ENCODE data around the gene FAM120A.

FAM120A gene

DNA sequence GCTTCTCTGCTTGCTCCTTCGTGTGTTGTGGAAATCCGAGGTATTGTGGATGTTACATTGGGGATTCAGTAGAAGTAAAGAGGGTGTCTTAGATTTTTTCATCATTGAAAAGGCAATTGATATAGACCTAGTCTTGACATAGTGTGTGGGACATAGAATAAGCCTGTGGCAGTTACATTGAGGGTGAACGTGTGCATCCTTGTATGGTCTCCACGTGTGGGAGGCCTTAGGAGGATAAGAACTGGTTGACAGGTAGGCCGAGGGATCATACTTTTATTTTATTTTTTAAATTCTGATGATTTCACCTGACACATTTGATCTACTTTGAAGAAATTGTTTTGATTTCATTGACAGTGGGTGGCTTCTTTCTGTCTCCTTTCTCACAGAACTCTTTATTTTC lies 18.9 kb downstream of the FAM120A start:
- H3K4me3 Mint-ChIP-seq = no peak overlapping the region
- H3K36me3 Mint-ChIP-seq = peaks cover 13% of the 10 kb centered on the region
- H3K9me3 Mint-ChIP-seq = no peaks in the 10 kb centered on the region
- H3K27me3 Mint-ChIP-seq = no peaks in the 10 kb centered on the region
- no peak for ATAC-seq (ENCODE audit: low read depth)
- no peak overlapping the region for H3K27ac Mint-ChIP-seq
- no peak for DNase-seq (ENCODE audit: low spot score in 2 of 2)
- H3K4me1 Mint-ChIP-seq = peaks cover 32% of the 10 kb centered on the region

DNA sequence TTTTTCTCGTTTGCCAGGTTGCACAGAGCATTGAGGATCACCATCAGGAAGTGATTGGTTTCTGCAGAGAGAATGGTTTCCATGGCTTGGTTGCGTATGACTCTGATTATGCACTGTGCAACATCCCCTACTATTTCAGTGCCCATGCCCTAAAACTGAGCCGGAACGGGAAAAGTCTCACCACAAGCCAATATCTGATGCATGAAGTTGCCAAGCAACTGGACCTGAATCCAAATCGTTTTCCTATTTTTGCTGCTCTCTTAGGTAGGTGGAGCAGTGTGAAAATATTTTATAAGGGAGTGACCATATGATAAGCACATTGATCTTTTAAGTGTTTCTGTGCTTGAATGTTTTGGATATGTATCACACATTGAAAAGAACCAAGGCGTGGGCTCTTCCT lies 19.6 kb downstream of the FAM120A start:
- ATAC-seq (ENCODE audit: low read depth) (no peak), DNase-seq (ENCODE audit: low spot score in 2 of 2) (no peak)
- Mint-ChIP-seq H3K9me3 (no peaks in the 10 kb centered on the region), H3K36me3 (peaks cover 14% of the 10 kb centered on the region), H3K27me3 (no peaks in the 10 kb centered on the region), H3K27ac (no peak overlapping the region), H3K4me1 (peaks cover 28% of the 10 kb centered on the region), H3K4me3 (no peak overlapping the region)

DNA sequence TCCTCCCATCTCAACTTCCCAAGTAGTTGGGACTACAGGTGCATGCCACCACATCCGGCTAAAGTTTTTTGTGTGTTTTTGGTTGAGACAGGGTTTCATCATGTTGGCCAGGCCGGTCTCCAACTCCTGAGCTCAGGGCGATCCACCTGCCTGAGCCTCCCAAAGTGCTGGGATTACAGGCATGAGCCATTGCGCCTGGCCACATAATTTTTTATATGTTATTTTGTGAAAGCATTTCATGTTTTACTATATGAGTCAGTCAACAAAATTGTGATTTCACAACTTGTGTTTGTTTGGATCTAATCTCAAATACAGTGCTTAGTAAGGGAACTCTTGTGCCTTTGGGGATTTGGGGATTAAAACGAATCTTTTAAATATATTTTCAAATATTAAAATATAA lies 21.9 kb downstream of the FAM120A start:
- DNase-seq (ENCODE audit: low spot score in 2 of 2) = no peak
- H3K9me3 Mint-ChIP-seq = no peaks in the 10 kb centered on the region
- peaks cover 22% of the 10 kb centered on the region for H3K36me3 Mint-ChIP-seq
- no peak overlapping the region for H3K4me3 Mint-ChIP-seq
- no peak overlapping the region for H3K27ac Mint-ChIP-seq
- peaks cover 19% of the 10 kb centered on the region for H3K4me1 Mint-ChIP-seq
- no peak for ATAC-seq (ENCODE audit: low read depth)
- no peaks in the 10 kb centered on the region for H3K27me3 Mint-ChIP-seq

GRCh38 chr9:93475108-93475507 lies 23.6 kb downstream of the FAM120A start:
- H3K27me3 Mint-ChIP-seq = no peaks in the 10 kb centered on the region
- H3K4me1 Mint-ChIP-seq = peaks cover 17% of the 10 kb centered on the region
- no peak overlapping the region for H3K4me3 Mint-ChIP-seq
- no peak overlapping the region for H3K27ac Mint-ChIP-seq
- no peaks in the 10 kb centered on the region for H3K9me3 Mint-ChIP-seq
- ATAC-seq (ENCODE audit: low read depth) (no peak), DNase-seq (ENCODE audit: low spot score in 2 of 2) (no peak)
- H3K36me3 Mint-ChIP-seq = peaks cover 25% of the 10 kb centered on the region

- DNase-seq (ENCODE audit: low spot score in 2 of 2) (no peak), ATAC-seq (ENCODE audit: low read depth) (no peak)
- Mint-ChIP-seq H3K9me3 (no peaks in the 10 kb centered on the region), H3K27me3 (no peaks in the 10 kb centered on the region), H3K27ac (no peak overlapping the region), H3K4me1 (peaks cover 18% of the 10 kb centered on the region), H3K4me3 (no peak overlapping the region), H3K36me3 (peaks cover 29% of the 10 kb centered on the region)
These were observed 24.4 kb downstream of the FAM120A start for GRCh38 chr9:93475856-93476255.

- Mint-ChIP-seq H3K27me3 (no peaks in the 10 kb centered on the region), H3K36me3 (peaks cover 28% of the 10 kb centered on the region), H3K4me1 (peaks cover 21% of the 10 kb centered on the region), H3K27ac (peak overlapping the region; percentile 59), H3K9me3 (no peaks in the 10 kb centered on the region), H3K4me3 (no peak overlapping the region)
- ATAC-seq (ENCODE audit: low read depth) = no peak
- DNase-seq (ENCODE audit: low spot score in 2 of 2) = no peak
These were observed 25.4 kb downstream of the FAM120A start for GRCh38 chr9:93476924-93477323.

DNA sequence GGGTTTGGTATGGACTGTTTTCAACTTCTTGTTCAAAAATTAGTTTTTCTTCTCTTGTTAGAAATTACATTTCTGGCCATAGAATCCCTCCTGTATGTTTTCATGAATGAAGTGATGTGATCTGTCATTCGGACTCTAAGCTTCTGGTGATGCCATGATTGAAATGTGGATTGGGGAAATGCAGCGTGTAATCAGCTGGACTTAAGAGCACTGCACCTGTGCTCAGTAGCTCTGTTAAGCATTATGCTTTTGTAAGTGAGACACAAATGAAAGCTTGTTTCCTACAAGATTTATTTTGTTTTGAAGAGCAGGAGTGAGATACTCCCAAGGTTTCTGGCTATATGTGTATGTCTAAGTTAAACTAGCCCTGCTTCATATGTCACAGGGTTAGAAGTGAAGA lies 25.9 kb downstream of the FAM120A start:
- ATAC-seq (ENCODE audit: low read depth) = no peak
- DNase-seq (ENCODE audit: low spot score in 2 of 2) = no peak
- no peaks in the 10 kb centered on the region for H3K27me3 Mint-ChIP-seq
- H3K4me3 Mint-ChIP-seq = no peak overlapping the region
- H3K9me3 Mint-ChIP-seq = no peaks in the 10 kb centered on the region
- H3K27ac Mint-ChIP-seq = peak overlapping the region; percentile 59
- peaks cover 25% of the 10 kb centered on the region for H3K36me3 Mint-ChIP-seq
- peaks cover 21% of the 10 kb centered on the region for H3K4me1 Mint-ChIP-seq

- H3K36me3 Mint-ChIP-seq = peaks cover 25% of the 10 kb centered on the region
- no peak overlapping the region for H3K4me3 Mint-ChIP-seq
- DNase-seq (ENCODE audit: low spot score in 2 of 2) (no peak), ATAC-seq (ENCODE audit: low read depth) (no peak)
- H3K27ac Mint-ChIP-seq = no peak overlapping the region
- no peaks in the 10 kb centered on the region for H3K9me3 Mint-ChIP-seq
- H3K4me1 Mint-ChIP-seq = peaks cover 21% of the 10 kb centered on the region
- no peaks in the 10 kb centered on the region for H3K27me3 Mint-ChIP-seq
These were observed 28.2 kb downstream of the FAM120A start for GRCh38 chr9:93479726-93480125.

GRCh38 chr9:93480262-93480661 lies 28.8 kb downstream of the FAM120A start:
- Mint-ChIP-seq H3K4me1 (peaks cover 24% of the 10 kb centered on the region), H3K27ac (no peak overlapping the region), H3K4me3 (no peak overlapping the region), H3K27me3 (no peaks in the 10 kb centered on the region), H3K9me3 (no peaks in the 10 kb centered on the region), H3K36me3 (peaks cover 26% of the 10 kb centered on the region)
- ATAC-seq (ENCODE audit: low read depth) (no peak), DNase-seq (ENCODE audit: low spot score in 2 of 2) (no peak)

- Mint-ChIP-seq H3K27me3 (no peaks in the 10 kb centered on the region), H3K4me1 (peaks cover 24% of the 10 kb centered on the region), H3K4me3 (no peak overlapping the region), H3K9me3 (no peaks in the 10 kb centered on the region), H3K36me3 (peaks cover 27% of the 10 kb centered on the region), H3K27ac (no peak overlapping the region)
- DNase-seq (ENCODE audit: low spot score in 2 of 2) = no peak
- no peak for ATAC-seq (ENCODE audit: low read depth)
These were observed 29.3 kb downstream of the FAM120A start for GRCh38 chr9:93480728-93481324.

- Mint-ChIP-seq H3K36me3 (peaks cover 29% of the 10 kb centered on the region), H3K27ac (no peak overlapping the region), H3K4me1 (peaks cover 29% of the 10 kb centered on the region), H3K4me3 (no peak overlapping the region), H3K9me3 (no peaks in the 10 kb centered on the region), H3K27me3 (no peaks in the 10 kb centered on the region)
- no peak for ATAC-seq (ENCODE audit: low read depth)
- no peak for DNase-seq (ENCODE audit: low spot score in 2 of 2)
These were observed 32.0 kb downstream of the FAM120A start for GRCh38 chr9:93483497-93483896.

GRCh38 chr9:93486268-93486667 lies 34.8 kb downstream of the FAM120A start:
- ATAC-seq (ENCODE audit: low read depth) (no peak), DNase-seq (ENCODE audit: low spot score in 2 of 2) (no peak)
- peaks cover 29% of the 10 kb centered on the region for H3K4me1 Mint-ChIP-seq
- no peaks in the 10 kb centered on the region for H3K9me3 Mint-ChIP-seq
- no peaks in the 10 kb centered on the region for H3K27me3 Mint-ChIP-seq
- H3K36me3 Mint-ChIP-seq = peaks cover 23% of the 10 kb centered on the region
- H3K4me3 Mint-ChIP-seq = no peak overlapping the region
- no peak overlapping the region for H3K27ac Mint-ChIP-seq

DNA sequence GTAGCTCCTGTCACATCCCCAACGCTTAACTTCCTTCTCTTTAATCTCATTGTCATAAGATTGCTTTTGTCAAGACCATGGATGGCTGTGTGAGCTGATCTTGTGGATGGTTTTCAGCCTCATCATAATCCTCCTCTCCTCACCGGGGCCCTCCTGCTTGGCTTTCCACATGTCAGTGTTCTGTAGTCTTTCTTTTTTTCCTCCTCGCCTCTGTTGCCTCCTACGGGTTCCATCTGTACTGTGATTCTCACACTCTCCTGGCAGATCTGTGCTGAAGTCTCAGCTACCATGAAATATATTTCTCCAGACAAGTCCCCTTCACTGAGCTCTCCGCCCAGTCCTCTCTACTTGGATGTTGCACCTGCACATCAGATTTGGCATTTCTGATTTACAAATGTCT lies 36.8 kb downstream of the FAM120A start:
- H3K9me3 Mint-ChIP-seq = no peaks in the 10 kb centered on the region
- H3K27me3 Mint-ChIP-seq = no peaks in the 10 kb centered on the region
- peaks cover 30% of the 10 kb centered on the region for H3K4me1 Mint-ChIP-seq
- ATAC-seq (ENCODE audit: low read depth) (no peak), DNase-seq (ENCODE audit: low spot score in 2 of 2) (no peak)
- peaks cover 23% of the 10 kb centered on the region for H3K36me3 Mint-ChIP-seq
- peak overlapping the region; percentile 53 for H3K27ac Mint-ChIP-seq
- no peak overlapping the region for H3K4me3 Mint-ChIP-seq

- H3K4me1 Mint-ChIP-seq = peaks cover 28% of the 10 kb centered on the region
- H3K27me3 Mint-ChIP-seq = no peaks in the 10 kb centered on the region
- no peaks in the 10 kb centered on the region for H3K9me3 Mint-ChIP-seq
- no peak overlapping the region for H3K27ac Mint-ChIP-seq
- no peak overlapping the region for H3K4me3 Mint-ChIP-seq
- no peak for ATAC-seq (ENCODE audit: low read depth)
- DNase-seq (ENCODE audit: low spot score in 2 of 2) = no peak
- H3K36me3 Mint-ChIP-seq = peaks cover 31% of the 10 kb centered on the region
These were observed 40.2 kb downstream of the FAM120A start for GRCh38 chr9:93491593-93492232.

GRCh38 chr9:93492327-93492726 lies 40.8 kb downstream of the FAM120A start:
- Mint-ChIP-seq H3K27me3 (no peaks in the 10 kb centered on the region), H3K9me3 (no peaks in the 10 kb centered on the region), H3K4me1 (peaks cover 28% of the 10 kb centered on the region), H3K4me3 (no peak overlapping the region), H3K27ac (no peak overlapping the region), H3K36me3 (peaks cover 27% of the 10 kb centered on the region)
- DNase-seq (ENCODE audit: low spot score in 2 of 2) (no peak), ATAC-seq (ENCODE audit: low read depth) (no peak)

Data from memory B cell (primary cell).